HepG2 (cell line): Measurements from ENCODE around the gene G6PC3. TPM values are rescaled to one million over a fixed set of nuclear protein-coding genes. Genes with fewer than 3 reads are reported as not detected.

Source experiments
- ARID4A ChIP-seq: sonication (generic); formaldehyde crosslinking; IDR thresholded peaks from 2 replicates; pipeline ENCODE4 v1.5.0; 2020; ENCODE audit warnings: mild to moderate bottlenecking, missing genetic modification reagents, borderline replicate concordance
- CENPBD1 ChIP-seq: sonication (generic); formaldehyde crosslinking; IDR thresholded peaks from 2 replicates; pipeline ENCODE4 v1.8.0; 2022; ENCODE audit warnings: missing genetic modification reagents, low read depth, mild to moderate bottlenecking, borderline replicate concordance
- GABPB1 ChIP-seq: IDR thresholded peaks from 2 replicates; pipeline ENCODE4 v1.6.1; 2016; ENCODE audit warnings: mild to moderate bottlenecking, missing genetic modification reagents, moderate library complexity, missing compliant biosample characterization
- GFI1 ChIP-seq: sonication (generic); formaldehyde crosslinking; IDR thresholded peaks from 2 replicates; pipeline ENCODE4 v1.5.0; 2020; ENCODE audit warnings: missing genetic modification reagents, mild to moderate bottlenecking, borderline replicate concordance
- HOXA3 ChIP-seq: sonication (generic); formaldehyde crosslinking; IDR thresholded peaks from 2 replicates; pipeline ENCODE4 v1.5.0; 2020; ENCODE audit warnings: missing genetic modification reagents
- JDP2 ChIP-seq: sonication (generic); formaldehyde crosslinking; IDR thresholded peaks from 2 replicates; pipeline ENCODE4 v1.8.1; 2022; ENCODE audit warnings: missing genetic modification reagents, borderline replicate concordance
- MEIS2 ChIP-seq: sonication (generic); formaldehyde crosslinking; IDR thresholded peaks from 2 replicates; pipeline ENCODE4 v1.9.0; 2021; ENCODE audit warnings: mild to moderate bottlenecking, missing genetic modification reagents
- NONO ChIP-seq, 2 experiments: fragments of 450-650 bp in 1 of 2; sonication (generic) in 1 of 2; formaldehyde crosslinking in 1 of 2; IDR thresholded peaks in 1 of 2; conservative IDR thresholded peaks in 1 of 2; 2 replicates each; pipeline versions ENCODE4 v1.6.1 to v1.8.0; 2017 to 2022; ENCODE audit warnings: mild to moderate bottlenecking in 1 of 2, missing genetic modification reagents in 1 of 2, moderate library complexity in 1 of 2
- PRPF4 ChIP-seq: fragments of 200-400 bp; formaldehyde crosslinking; IDR thresholded peaks from 2 replicates; pipeline ENCODE4 v1.6.1; 2016; ENCODE audit warnings: low read length, low read depth; ENCODE audit not compliant: poor library complexity, severe bottlenecking
- REL ChIP-seq: sonication (generic); formaldehyde crosslinking; conservative IDR thresholded peaks from 2 replicates; pipeline ENCODE4 v1.8.0; 2022; ENCODE audit warnings: mild to moderate bottlenecking, missing genetic modification reagents, moderate library complexity
- TRIM22 ChIP-seq: fragments of 450-650 bp; IDR thresholded peaks from 2 replicates; pipeline ENCODE4 v1.6.1; 2017
- ZMYM3 ChIP-seq: sonication (generic); formaldehyde crosslinking; IDR thresholded peaks from 2 replicates; pipeline ENCODE4 v1.5.1; 2020; ENCODE audit warnings: mild to moderate bottlenecking, missing genetic modification reagents
- ZNF143 ChIP-seq: sonication (generic); formaldehyde crosslinking; IDR thresholded peaks from 2 replicates; pipeline ENCODE4 v1.4.0; 2020; ENCODE audit warnings: missing genetic modification reagents
- ZNF275 ChIP-seq: sonication (generic); formaldehyde crosslinking; IDR thresholded peaks from 2 replicates; pipeline ENCODE4 v1.8.0; 2022; ENCODE audit warnings: missing genetic modification reagents, mild to moderate bottlenecking, inconsistent platforms, borderline replicate concordance
- ZNF549 ChIP-seq: sonication (generic); formaldehyde crosslinking; IDR thresholded peaks from 2 replicates; pipeline ENCODE4 v1.5.0; 2020; ENCODE audit warnings: missing genetic modification reagents
- ZNF598 ChIP-seq: sonication (generic); formaldehyde crosslinking; IDR thresholded peaks from 2 replicates; pipeline ENCODE4 v1.5.1; 2020; ENCODE audit warnings: mild to moderate bottlenecking, missing genetic modification reagents, borderline replicate concordance
- ZNF605 ChIP-seq: sonication (generic); formaldehyde crosslinking; IDR thresholded peaks from 2 replicates; pipeline ENCODE4 v1.8.0; 2022; ENCODE audit warnings: mild to moderate bottlenecking, missing genetic modification reagents
- ZSCAN20 ChIP-seq: sonication (generic); formaldehyde crosslinking; IDR thresholded peaks from 2 replicates; pipeline ENCODE4 v1.4.0; 2020; ENCODE audit warnings: missing genetic modification reagents, mild to moderate bottlenecking, borderline replicate concordance
- ZSCAN25 ChIP-seq: sonication (generic); formaldehyde crosslinking; IDR thresholded peaks from 2 replicates; pipeline ENCODE4 v1.8.0; 2022; ENCODE audit warnings: mild to moderate bottlenecking, missing genetic modification reagents
- polyA plus RNA-seq, 8 experiments: library from polyadenylated mRNA; depleted of rRNA in 3 of 8; stranded (reverse) in 7 of 8; unstranded in 1 of 8; fragments of >200 nt; fragmentation: Illumina TruSeq in 4 of 8; extraction: Trizol in 4 of 8; gene quantifications; 2 replicates each; pipeline versions ENCODE4 v1.2.1 to v1.2.3, GENCODE V29; 2011 to 2016; ENCODE audit warnings: low read depth in 4 of 8, missing spikeins in 1 of 8, mixed read lengths in 1 of 8; ENCODE audit not compliant: insufficient read depth in 1 of 8
- total RNA-seq, 5 experiments: library from RNA; depleted of rRNA; stranded (reverse); fragments of >200 nt; fragmentation: Illumina TruSeq; extraction: Trizol; gene quantifications; 2 replicates each; pipeline ENCODE4 v1.2.3, GENCODE V29; 2016; ENCODE audit warnings: low read depth in 1 of 5
- TF ChIP-seq, protein P1 (sequence below): sonication (generic); formaldehyde crosslinking; IDR thresholded peaks from 2 replicates; pipeline ENCODE4 v1.8.0; 2022; ENCODE audit warnings: mild to moderate bottlenecking, missing genetic modification reagents, moderate library complexity

The G6PC3 gene
- total and polyA plus RNA-seq, 2 of the 13 experiments (the other 11 are each of a cell fraction or from before 2014, with no cell fraction given) = 38.5 to 75.8 TPM

GRCh38 chr17:44070455-44071197 lies at the start of gene G6PC3 (continued):
- TF ChIP-seq ZMYM3 (CRISPR knock-in tag) = peak; percentile 80
- no peak for TF ChIP-seq TRIM22
- peak; percentile 90; the same call in 1 of the 2 replicates for TF ChIP-seq ZSCAN20 (CRISPR knock-in tag)
- TF ChIP-seq NONO (IDR thresholded peaks at IDR 0.05) = no peak
- peak; percentile 96 for TF ChIP-seq NONO (CRISPR knock-in tag; conservative IDR thresholded peaks at IDR 0.05)
- TF ChIP-seq ZNF598 (CRISPR knock-in tag) = peak; percentile 42
- no peak for TF ChIP-seq ZSCAN25 (CRISPR knock-in tag)
- peak; percentile 30 for TF ChIP-seq PRPF4
- TF ChIP-seq HOXA3 (CRISPR knock-in tag) = peak; percentile 97
- no peak for TF ChIP-seq ZNF549 (CRISPR knock-in tag)
- TF ChIP-seq, protein P1, sequence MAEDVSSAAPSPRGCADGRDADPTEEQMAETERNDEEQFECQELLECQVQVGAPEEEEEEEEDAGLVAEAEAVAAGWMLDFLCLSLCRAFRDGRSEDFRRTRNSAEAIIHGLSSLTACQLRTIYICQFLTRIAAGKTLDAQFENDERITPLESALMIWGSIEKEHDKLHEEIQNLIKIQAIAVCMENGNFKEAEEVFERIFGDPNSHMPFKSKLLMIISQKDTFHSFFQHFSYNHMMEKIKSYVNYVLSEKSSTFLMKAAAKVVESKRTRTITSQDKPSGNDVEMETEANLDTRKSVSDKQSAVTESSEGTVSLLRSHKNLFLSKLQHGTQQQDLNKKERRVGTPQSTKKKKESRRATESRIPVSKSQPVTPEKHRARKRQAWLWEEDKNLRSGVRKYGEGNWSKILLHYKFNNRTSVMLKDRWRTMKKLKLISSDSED (CRISPR knock-in tag) = no peak
- TF ChIP-seq GABPB1 (CRISPR knock-in tag) = peak; percentile 96
- peak; percentile 99 for TF ChIP-seq ARID4A (CRISPR knock-in tag)
- TF ChIP-seq GFI1 = peak; percentile 79; the same call in 1 of the 2 replicates
- TF ChIP-seq ZNF275 (CRISPR knock-in tag) = peak; percentile 59; the same call in 1 of the 2 replicates
- peak; percentile 94; the same call in 1 of the 2 replicates for TF ChIP-seq REL
- peak; percentile 85; the same call in 1 of the 2 replicates for TF ChIP-seq JDP2 (CRISPR knock-in tag)
- peak; percentile 30; the same call in 1 of the 2 replicates for TF ChIP-seq CENPBD1 (CRISPR knock-in tag)
- TF ChIP-seq ZNF143 (CRISPR knock-in tag) = peak; percentile 74
- peak; percentile 97 for TF ChIP-seq MEIS2 (CRISPR knock-in tag)
- TF ChIP-seq ZNF605 (CRISPR knock-in tag) = peak; percentile 98
